PC-9 (cell line): ENCODE results near the gene RAP1B.

ENCODE experiments used
- CTCF ChIP-seq: fragments of 200-600 bp; sonication (generic); conservative IDR thresholded peaks from 2 replicates; pipeline ENCODE4 v1.6.1; 2017; ENCODE audit warnings: mixed run types, antibody characterized with exemption, mild to moderate bottlenecking, moderate library complexity
- EZH2 ChIP-seq: fragments of 200-600 bp; sonication (generic); IDR thresholded peaks from 2 replicates; pipeline ENCODE4 v1.8.0; 2017; ENCODE audit warnings: antibody characterized with exemption, low read depth

- no peak for TF ChIP-seq CTCF
- no peak for TF ChIP-seq EZH2
Observed at GRCh38 chr12:68621472-68622081, 10.9 kb downstream of the RAP1B start.
